GM21737 (cell line): ENCODE measurements around the gene SLC1A5.
"Not testable (repeated sequence)": the region's sequence is repeated elsewhere in the genome, so short reads cannot be mapped to it uniquely, and the experiment has no call there.

Source experiments
- ATAC-seq: cut with Tn5 transposase; IDR thresholded peaks from one replicate; pipeline ENCODE4 v1.9.1; 2021; ENCODE audit warnings: mild to moderate bottlenecking, moderate library complexity; ENCODE audit not compliant: unreplicated experiment

SLC1A5 gene

GRCh38 chr19:46788262-46788967 lies at the start of gene SLC1A5:
TSS of gene SLC1A5 (minus strand) at chr19:46788594. CDS start at chr19:46787965, 629 bp downstream.
- peak; percentile 62 for ATAC-seq

GRCh38 chr19:46838160-46838559 lies 49.8 kb upstream of the SLC1A5 start:
- no peak for ATAC-seq

GRCh38 chr19:46834984-46835383 lies 46.6 kb upstream of the SLC1A5 start:
- no peak for ATAC-seq

- no peak for ATAC-seq
These were observed 45.7 kb upstream of the SLC1A5 start for GRCh38 chr19:46834121-46834520.

GRCh38 chr19:46830864-46831263 lies 42.5 kb upstream of the SLC1A5 start:
- no peak for ATAC-seq

GRCh38 chr19:46828484-46828883 lies 40.1 kb upstream of the SLC1A5 start:
- ATAC-seq: no peak

- ATAC-seq: no peak
These were observed 37.3 kb upstream of the SLC1A5 start for GRCh38 chr19:46825731-46826055.

- ATAC-seq: no peak
These were observed 36.7 kb upstream of the SLC1A5 start for GRCh38 chr19:46824890-46825730.

GRCh38 chr19:46823049-46823448 lies 34.7 kb upstream of the SLC1A5 start:
- ATAC-seq: no peak

GRCh38 chr19:46822410-46822787 lies 34.0 kb upstream of the SLC1A5 start:
- ATAC-seq: not testable (repeated sequence)

- no peak for ATAC-seq
These were observed 33.4 kb upstream of the SLC1A5 start for GRCh38 chr19:46821512-46822409.

- no peak for ATAC-seq
These were observed 30.4 kb upstream of the SLC1A5 start for GRCh38 chr19:46818812-46819211.

- no peak for ATAC-seq
These were observed 27.6 kb upstream of the SLC1A5 start for GRCh38 chr19:46815833-46816627.

GRCh38 chr19:46813839-46814358 lies 25.5 kb upstream of the SLC1A5 start:
- no peak for ATAC-seq

- no peak for ATAC-seq
These were observed 24.8 kb upstream of the SLC1A5 start for GRCh38 chr19:46812977-46813838.

- no peak for ATAC-seq
These were observed 21.3 kb upstream of the SLC1A5 start for GRCh38 chr19:46809534-46810272.

GRCh38 chr19:46806656-46807055 lies 18.3 kb upstream of the SLC1A5 start:
- no peak for ATAC-seq

GRCh38 chr19:46804432-46804831 lies 16.0 kb upstream of the SLC1A5 start:
- not testable (repeated sequence) for ATAC-seq

- no peak for ATAC-seq
These were observed 15.2 kb upstream of the SLC1A5 start for GRCh38 chr19:46803555-46803954.
